Transverse colon (tissue), 4 donors: ENCODE measurements around the gene UROD. TPM values are rescaled to one million over a fixed set of nuclear protein-coding genes. Genes with fewer than 3 reads are reported as not detected.

Source experiments
- DNase-seq: peaks from one replicate; pipeline ENCODE4 v3.0.0-alpha.2; 2019
- H3K27ac ChIP-seq, 4 donors: fragments of 200-600 bp; sonication (generic); 2 replicates each; pipeline ENCODE4 v1.5.1; 2016 to 2018; ENCODE audit warnings: inconsistent platforms in 4 of 4
- H3K27me3 ChIP-seq: fragments of 200-600 bp; sonication (generic); 2 replicates; pipeline ENCODE4 v1.5.1; 2017; ENCODE audit warnings: inconsistent platforms
- H3K36me3 ChIP-seq, 4 donors: fragments of 200-600 bp; sonication (generic); 2 replicates each; pipeline ENCODE4 v1.5.1; 2017 to 2019; ENCODE audit warnings: inconsistent platforms in 4 of 4
- H3K4me1 ChIP-seq, 4 donors: fragments of 200-600 bp; sonication (generic); 2 replicates each; pipeline ENCODE4 v1.5.1; 2017 to 2020; ENCODE audit warnings: inconsistent platforms in 4 of 4
- H3K4me3 ChIP-seq, 4 donors: fragments of 200-600 bp; sonication (generic); 1 replicate in 1 of 4; 2 replicates in 3 of 4; pipeline versions ENCODE4 v1.5.1 to v1.6.1; 2017 to 2019; ENCODE audit warnings: inconsistent platforms in 4 of 4
- H3K9me3 ChIP-seq, 2 donors: fragments of 200-600 bp; sonication (generic); 2 replicates each; pipeline ENCODE4 v1.5.1; 2017 to 2019; ENCODE audit warnings: inconsistent platforms in 2 of 2
- CTCF ChIP-seq, 5 experiments: fragments of 200-600 bp in 3 of 5; fragments of 450-650 bp in 2 of 5; sonication (generic) in 3 of 5; IDR thresholded peaks; 1 replicate in 2 of 5; 2 replicates in 3 of 5; pipeline ENCODE4 v1.5.1; 2016 to 2017; ENCODE audit warnings: antibody characterized with exemption in 5 of 5, inconsistent platforms in 3 of 5, mild to moderate bottlenecking in 2 of 5, moderate library complexity in 1 of 5
- EP300 ChIP-seq: sonication (generic); formaldehyde crosslinking; IDR thresholded peaks from one replicate; pipeline ENCODE4 v1.6.1; 2017; ENCODE audit warnings: antibody characterized with exemption, low read depth
- POLR2A ChIP-seq: fragments of 450-650 bp; IDR thresholded peaks from one replicate; pipeline ENCODE4 v1.6.1; 2016; ENCODE audit warnings: antibody characterized with exemption, mild to moderate bottlenecking, moderate library complexity
- POLR2AphosphoS5 ChIP-seq, 3 donors: sonication (generic); formaldehyde crosslinking; IDR thresholded peaks; one replicate each; pipeline ENCODE4 v1.6.1; 2016; ENCODE audit warnings: antibody characterized with exemption in 3 of 3
- WGBS, 2 donors: methylation state at CpG; one replicate each; pipeline ENCODE4 v1.1.5; 2018; ENCODE audit warnings: low coverage in 1 of 2; 5-methylcytosine and 5-hydroxymethylcytosine counted together
- in situ Hi-C, 4 donors: fragments of 200-750 bp; cut with MboI; loops; one replicate each; pipeline versions ENCODE4 v1.15.0 to v1.15.1; 2017; ENCODE audit warnings: low sequenced_read_pairs in 3 of 4, low pct_ligation_motif_present in 1 of 4, low pct_unique_long_range_greater_than_20kb in 1 of 4
- intact Hi-C: fragments of 100-400 bp; cut with DNase I; formaldehyde crosslinking; loops from one replicate; pipeline ENCODE4 v1.15.1; 2023; ENCODE audit warnings: low total_unique reads
- total RNA-seq, 4 donors: library from RNA; depleted of rRNA; stranded (reverse); fragments of >200 nt; gene quantifications; one replicate each; pipeline ENCODE4 v1.1.0, GENCODE V29; 2016

Gene UROD
- total RNA-seq, 4 donors from 2014 or later, result 46.4 to 85.7 (median 63.9) TPM

GRCh38 chr1:45010855-45011811 lies 921 bp upstream of the UROD start, which contains the start of gene HECTD3:
TSS of gene HECTD3 (minus strand) at chr1:45011324. CDS start at chr1:45011257, 67 bp downstream.
- no peaks in the 10 kb centered on the region for H3K27me3 ChIP-seq
- H3K36me3 ChIP-seq, result peaks cover 0 to 28% (median 13%) of the 10 kb centered on the region in 4 donors
- H3K9me3 ChIP-seq, result no peaks in the 10 kb centered on the region
- 2 to 6% methylated on average over 3 to 32 of the region's 62 CpGs for WGBS, 2 donors
- H3K4me1 ChIP-seq, result peaks cover 18 to 39% (median 34%) of the 10 kb centered on the region in 4 donors
- TF ChIP-seq POLR2AphosphoS5 (IDR thresholded peaks at IDR 0.05) (peak in 2 of 3 donors; percentile 74 to 91), EP300 (no peak), CTCF (IDR thresholded peaks at IDR 0.05) (no peak), POLR2A (peak; percentile 70)
- peak within 1 kb of the TSS; percentile 88 to 93 (median 91) for H3K27ac ChIP-seq
- peak within 1 kb of the TSS; percentile 79 to 94 (median 86) for H3K4me3 ChIP-seq
- DNase-seq, result peak; percentile 90
- in situ Hi-C loops, result loop anchor here (10.0 to 25.0 kb wide), 7 partner anchors 174 to 484 kb away; partner anchors contain the start of genes TESK2 (in 3 of the 4), BEST4 (in 1 of the 4), PTCH2 (in 1 of the 4) and RPS8 (in 1 of the 4)
- intact Hi-C loops, result no loop called here

- intact Hi-C loops (no loop called here), in situ Hi-C loops (loop anchor here (10.0 to 25.0 kb wide), 7 partner anchors 175 to 482 kb away; partner anchors contain the start of genes TESK2 (in 3 of the 4), BEST4 (in 1 of the 4), PTCH2 (in 1 of the 4) and RPS8 (in 1 of the 4))
- WGBS, 2 donors, result 11% methylated on average over 21 of the region's 21 CpGs; no CpG with 5 or more reads in 1 of the 2 donors
- Histone ChIP-seq H3K27ac (peak overlapping the region; percentile 88 to 93 (median 91)), H3K9me3 (no peaks in the 10 kb centered on the region), H3K36me3 (peaks cover 0 to 13% (median 7%) of the 10 kb centered on the region in 4 donors), H3K4me3 (peak overlapping the region; percentile 34 to 88 (median 67)), H3K4me1 (peaks cover 18 to 39% (median 34%) of the 10 kb centered on the region in 4 donors), H3K27me3 (no peaks in the 10 kb centered on the region)
- no peak for TF ChIP-seq EP300
- no peak for TF ChIP-seq POLR2A
- no peak for TF ChIP-seq CTCF (IDR thresholded peaks at IDR 0.05)
- TF ChIP-seq POLR2AphosphoS5 (IDR thresholded peaks at IDR 0.05), result no peak
- peak; percentile 73 for DNase-seq
These were observed 705 bp downstream of the UROD start for GRCh38 chr1:45012639-45013278.

GRCh38 chr1:45013551-45014209 lies 1.6 kb downstream of the UROD start:
- no peak for TF ChIP-seq POLR2AphosphoS5 (IDR thresholded peaks at IDR 0.05)
- no peak for TF ChIP-seq EP300
- TF ChIP-seq CTCF (IDR thresholded peaks at IDR 0.05), result no peak
- no peak for TF ChIP-seq POLR2A
- Histone ChIP-seq H3K9me3 (no peaks in the 10 kb centered on the region), H3K4me3 (no peak overlapping the region), H3K27me3 (no peaks in the 10 kb centered on the region), H3K27ac (no peak overlapping the region), H3K36me3 (peaks cover 0 to 5% (median 2%) of the 10 kb centered on the region in 4 donors), H3K4me1 (peaks cover 18 to 39% (median 34%) of the 10 kb centered on the region in 4 donors)
- no peak for DNase-seq
- in situ Hi-C loops, result loop anchor here (10.0 to 25.0 kb wide), 7 partner anchors 176 to 481 kb away; partner anchors contain the start of genes TESK2 (in 3 of the 4), BEST4 (in 1 of the 4), PTCH2 (in 1 of the 4) and RPS8 (in 1 of the 4)
- intact Hi-C loops, result loop anchor here (1.0 kb wide), 1 partner anchor 287 kb away; no protein-coding TSS in a partner anchor
- WGBS, 2 donors, result 87% methylated on average over 12 of the region's 12 CpGs; no CpG with 5 or more reads in 1 of the 2 donors
